Subcutaneous adipose tissue (tissue), 4 donors: ENCODE data around the gene STAT6. TPM values are rescaled to one million over a fixed set of nuclear protein-coding genes. Genes with fewer than 3 reads are reported as not detected.

ENCODE experiments used
- CTCF ChIP-seq: fragments of 450-650 bp; IDR thresholded peaks from one replicate; pipeline ENCODE4 v1.5.1; 2016; ENCODE audit warnings: low read depth, mild to moderate bottlenecking, control low read depth, antibody characterized with exemption, moderate library complexity
- total RNA-seq, 4 donors: library from RNA; depleted of rRNA; stranded (reverse); fragments of >200 nt; gene quantifications; one replicate each; pipeline ENCODE4 v1.1.0, GENCODE V29; 2016

The STAT6 gene
- total RNA-seq, 4 donors from 2014 or later, result 87.2 to 154 (median 131) TPM

- no peak for TF ChIP-seq CTCF
These were observed 795 bp downstream of the STAT6 start for GRCh38 chr12:57110104-57111030.

- TF ChIP-seq CTCF, result no peak
These were observed 1.7 kb downstream of the STAT6 start for GRCh38 chr12:57109207-57110103.

GRCh38 chr12:57107456-57108155, 3.6 kb downstream of the STAT6 start:
- TF ChIP-seq CTCF, result no peak

- TF ChIP-seq CTCF, result no peak
These were observed 5.0 kb downstream of the STAT6 start for GRCh38 chr12:57106021-57106708.

- no peak for TF ChIP-seq CTCF
These were observed 6.0 kb downstream of the STAT6 start for GRCh38 chr12:57105011-57105753.

- TF ChIP-seq CTCF, result no peak
These were observed 6.8 kb downstream of the STAT6 start for GRCh38 chr12:57104292-57104910.
